ENCODE measurements around the gene SAMD8. TPM values are rescaled to one million over a fixed set of nuclear protein-coding genes. Genes with fewer than 3 reads are reported as not detected.

SAMD8 gene
- total and polyA plus RNA-seq, 2 donors (not counting 3 experiments of a cell fraction or from before 2014, with no cell fraction given) = 19.6 to 22.8 TPM

GRCh38 chr10:75068523-75068922, 42.9 kb upstream of the SAMD8 start:
- H3K36me3 ChIP-seq (ENCODE audit: control insufficient read depth in 2 of 2, extremely low read depth in 1 of 2, insufficient read depth in 2 of 2, low read length in 2 of 2) = no peaks in the 10 kb centered on the region
- intact Hi-C loops (cut with micrococcal nuclease) (no loop called here), dilution Hi-C loops (cut with MboI; ENCODE audit: extremely low pct_ligation_motif_present, low sequenced_read_pairs) (no loop called here)
- no peaks in the 10 kb centered on the region for H3K27me3 ChIP-seq (ENCODE audit: control insufficient read depth in 2 of 2, insufficient read depth in 2 of 2, low read length in 2 of 2)
- H3K4me3 ChIP-seq (replicated peaks in 1 of 3; ENCODE audit: insufficient read depth in 1 of 3, low read depth in 1 of 3, low read length in 3 of 3) = no peak overlapping the region
- H3K9me3 ChIP-seq (replicated peaks; ENCODE audit: control insufficient read depth, insufficient read depth, low read length) = no peaks in the 10 kb centered on the region
- H3K4me2 ChIP-seq (ENCODE audit: insufficient read depth, low read length) = no peak overlapping the region
- H3K4me1 ChIP-seq (ENCODE audit: control insufficient read depth, extremely low read depth, insufficient read depth, low read length) = no peaks in the 10 kb centered on the region
- ChIA-PET POLR2A (no interaction called here), CTCF (no interaction called here)
- no peak overlapping the region for H3K9ac ChIP-seq (replicated peaks; ENCODE audit: extremely low read depth, insufficient read depth, low read length)
- TF ChIP-seq CTCF (IDR thresholded peaks at IDR 0.05; ENCODE audit: extremely low read depth in 1 of 2, insufficient read depth in 1 of 2, low read depth in 1 of 2, low read length in 2 of 2) (no peak), MAX (IDR thresholded peaks at IDR 0.05; ENCODE audit: insufficient read depth, insufficient read length) (no peak), GATA2 (IDR thresholded peaks at IDR 0.05; ENCODE audit: insufficient read depth, insufficient read length, low read depth, low read length) (no peak), EZH2 (IDR thresholded peaks at IDR 0.05; ENCODE audit: borderline replicate concordance, low read depth, low read length, severe bottlenecking) (no peak), POLR2A (IDR thresholded peaks at IDR 0.05; ENCODE audit: low read depth, low read length) (no peak), MYC (IDR thresholded peaks at IDR 0.05; ENCODE audit: low read depth, low read length) (no peak), FOS (IDR thresholded peaks at IDR 0.05; ENCODE audit: borderline replicate concordance, insufficient read depth, low read length) (no peak), POLR2AphosphoS5 (IDR thresholded peaks at IDR 0.05; ENCODE audit: insufficient read depth, low read depth, low read length) (no peak), JUN (IDR thresholded peaks at IDR 0.05; ENCODE audit: borderline replicate concordance, insufficient read depth, insufficient read length, low read depth) (no peak)
- no TSS peak for BruUV-seq (replicated peaks)
- H3K79me2 ChIP-seq (ENCODE audit: control insufficient read depth, insufficient read depth, low read length) = no peaks in the 10 kb centered on the region
- H2AFZ ChIP-seq (ENCODE audit: low read depth, low read length) = no peak overlapping the region
- H3K27ac ChIP-seq (ENCODE audit: insufficient read depth, low read depth, low read length) = no peak overlapping the region
- H3K9me1 ChIP-seq (replicated peaks; ENCODE audit: control insufficient read depth, extremely low read depth, insufficient read depth, low read length) = no peaks in the 10 kb centered on the region
- FAIRE-seq (no peak), DNase-seq (ENCODE audit: low read depth, low spot score) (no peak)
- H4K20me1 ChIP-seq (replicated peaks; ENCODE audit: control insufficient read depth, extremely low read depth, insufficient read depth, low read length) = no peaks in the 10 kb centered on the region
